ENCODE data around the gene SRPK2. TPM values are rescaled to one million over a fixed set of nuclear protein-coding genes. Genes with fewer than 3 reads are reported as not detected.
A peak's percentile ranks its signal among the peaks of the same experiment; 100 is the strongest.
"Not testable (repeated sequence)": the region's sequence is repeated elsewhere in the genome, so short reads cannot be mapped to it uniquely, and the experiment has no call there.

SRPK2 gene
- total RNA-seq = 26.7 and 27.6 TPM in 2 replicates

DNA sequence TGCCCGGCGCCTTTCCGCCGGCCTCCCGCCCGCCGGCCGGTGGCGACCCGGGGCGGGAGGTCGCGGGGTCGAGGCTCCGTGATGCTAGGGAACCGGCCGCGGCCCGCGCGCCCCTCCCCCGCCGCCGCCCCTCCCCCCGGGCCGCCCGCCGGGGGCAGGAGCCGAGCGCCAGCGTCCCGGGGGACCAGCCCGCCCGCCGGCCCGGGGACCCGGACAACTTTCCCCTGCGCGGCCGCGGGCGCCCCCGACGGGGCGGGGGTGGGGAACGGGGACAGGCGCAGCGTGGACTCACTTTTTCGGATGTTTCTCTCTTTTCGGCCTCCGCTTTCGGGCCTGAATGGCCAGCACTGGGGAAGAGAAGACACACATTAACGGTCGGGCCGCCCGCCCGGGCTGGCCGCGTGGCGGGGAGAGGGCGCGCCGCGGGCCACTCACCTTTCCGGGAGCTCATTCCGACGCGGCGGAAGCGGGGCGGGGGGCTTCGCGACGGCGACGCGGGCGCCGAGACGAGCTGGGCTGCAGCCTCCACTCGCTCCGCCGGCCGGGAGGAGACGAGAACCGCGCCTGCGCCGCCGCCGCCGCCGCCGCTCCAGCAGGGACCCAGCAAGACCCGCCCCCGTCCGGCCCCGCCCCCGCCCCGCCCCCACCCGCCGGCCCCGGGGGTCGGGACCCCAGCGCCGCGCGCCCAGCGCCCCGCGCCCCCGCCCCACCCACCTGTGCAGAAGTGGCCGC, at the start of gene SRPK2:
TSS of gene SRPK2 (minus strand) at position 566 of the 732 bp plus-strand sequence.
- no peak for DNase-seq (ENCODE audit: low read depth)
- peak within 1 kb of the TSS; percentile 83 for H3K4me3 ChIP-seq (ENCODE audit: low read depth, low read length)
- TF ChIP-seq, protein P1, sequence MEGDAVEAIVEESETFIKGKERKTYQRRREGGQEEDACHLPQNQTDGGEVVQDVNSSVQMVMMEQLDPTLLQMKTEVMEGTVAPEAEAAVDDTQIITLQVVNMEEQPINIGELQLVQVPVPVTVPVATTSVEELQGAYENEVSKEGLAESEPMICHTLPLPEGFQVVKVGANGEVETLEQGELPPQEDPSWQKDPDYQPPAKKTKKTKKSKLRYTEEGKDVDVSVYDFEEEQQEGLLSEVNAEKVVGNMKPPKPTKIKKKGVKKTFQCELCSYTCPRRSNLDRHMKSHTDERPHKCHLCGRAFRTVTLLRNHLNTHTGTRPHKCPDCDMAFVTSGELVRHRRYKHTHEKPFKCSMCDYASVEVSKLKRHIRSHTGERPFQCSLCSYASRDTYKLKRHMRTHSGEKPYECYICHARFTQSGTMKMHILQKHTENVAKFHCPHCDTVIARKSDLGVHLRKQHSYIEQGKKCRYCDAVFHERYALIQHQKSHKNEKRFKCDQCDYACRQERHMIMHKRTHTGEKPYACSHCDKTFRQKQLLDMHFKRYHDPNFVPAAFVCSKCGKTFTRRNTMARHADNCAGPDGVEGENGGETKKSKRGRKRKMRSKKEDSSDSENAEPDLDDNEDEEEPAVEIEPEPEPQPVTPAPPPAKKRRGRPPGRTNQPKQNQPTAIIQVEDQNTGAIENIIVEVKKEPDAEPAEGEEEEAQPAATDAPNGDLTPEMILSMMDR (conservative IDR thresholded peaks at IDR 0.05; ENCODE audit: low read depth, low read length) = no peak

DNA sequence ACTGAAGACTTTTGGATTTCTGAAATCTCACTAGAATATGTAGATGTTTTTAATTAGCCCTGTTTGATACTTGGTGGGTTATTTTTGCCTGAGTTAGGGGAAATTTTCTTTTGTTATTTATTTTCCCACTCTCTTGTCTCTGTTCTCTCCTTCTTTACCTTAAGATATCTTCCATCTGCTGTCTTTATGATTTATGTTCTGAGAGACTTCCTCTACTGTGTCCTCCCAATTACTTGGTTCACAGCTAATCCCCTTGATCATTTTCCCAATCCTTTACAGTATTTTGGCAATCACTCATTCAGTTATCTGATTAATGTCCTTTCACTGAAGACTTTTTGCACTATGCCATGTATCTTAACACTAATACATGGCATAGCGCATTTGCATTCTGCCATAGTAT, 49.5 kb upstream of the SRPK2 start:
- H3K4me3 ChIP-seq (ENCODE audit: low read depth, low read length) = no peak overlapping the region
- no peak for DNase-seq (ENCODE audit: low read depth)
- TF ChIP-seq, protein P1 (conservative IDR thresholded peaks at IDR 0.05; ENCODE audit: low read depth, low read length) = no peak

DNA sequence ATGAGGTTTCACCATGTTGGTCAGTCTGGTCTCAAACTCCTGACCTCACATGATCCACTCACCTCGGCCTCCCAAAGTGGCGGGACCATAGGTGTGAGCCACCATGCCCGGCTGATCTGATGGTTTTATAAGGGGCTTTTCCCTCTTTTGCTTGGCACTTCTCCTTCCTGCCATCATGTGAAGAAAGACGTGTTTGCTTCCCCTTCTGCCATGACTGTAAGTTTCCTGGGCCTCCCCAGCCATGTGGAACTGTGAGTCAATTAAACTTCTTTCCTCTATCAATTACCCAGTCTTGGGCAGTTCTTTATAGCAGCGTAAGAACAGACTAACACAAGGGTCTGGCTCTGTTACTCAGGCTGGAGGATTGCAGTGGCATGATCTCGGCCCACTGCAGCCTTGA, 48.6 kb upstream of the SRPK2 start:
- not testable (repeated sequence) for H3K4me3 ChIP-seq (ENCODE audit: low read depth, low read length)

DNA sequence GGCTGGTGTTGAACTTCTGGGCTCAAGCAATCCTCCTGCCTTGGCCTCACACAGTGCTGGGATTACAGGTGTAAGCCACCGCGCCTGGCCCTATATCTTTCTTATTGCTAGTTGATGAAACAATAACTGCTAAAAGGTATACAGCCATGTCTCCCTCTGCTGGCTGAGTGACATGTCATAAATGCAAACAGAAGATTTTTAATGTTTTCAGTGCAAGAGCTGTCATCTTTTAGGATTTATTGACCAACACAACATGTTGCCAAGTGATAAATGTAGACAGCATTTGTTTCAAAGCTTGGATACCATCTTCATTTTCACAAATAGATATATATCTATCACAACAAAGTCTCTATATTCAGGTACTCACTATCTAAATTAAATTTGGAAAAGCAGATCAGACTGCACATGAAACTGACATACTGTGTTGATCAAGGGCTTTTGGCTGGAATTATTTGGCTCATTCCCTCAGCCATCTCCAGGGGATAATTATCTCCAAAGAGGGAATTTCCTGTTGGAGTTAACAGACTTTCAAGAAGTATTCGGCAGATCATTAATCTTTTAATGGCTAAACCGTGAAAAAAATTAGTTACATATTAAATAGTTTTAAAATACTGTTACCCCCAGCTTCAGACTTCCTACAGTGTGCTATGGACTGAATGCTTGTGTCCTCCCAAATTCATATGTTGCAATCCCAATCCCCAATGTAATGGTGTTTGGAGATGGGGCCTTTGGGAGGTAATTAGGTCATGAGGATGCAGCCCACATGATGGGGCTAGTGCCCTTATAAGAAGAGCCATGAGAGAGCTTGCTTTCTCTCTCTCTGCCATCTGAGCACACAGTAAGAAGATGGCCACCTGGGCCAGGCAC, 41.3 kb upstream of the SRPK2 start:
- peak; percentile 75 for DNase-seq (ENCODE audit: low read depth)
- TF ChIP-seq, protein P1 (conservative IDR thresholded peaks at IDR 0.05; ENCODE audit: low read depth, low read length) = peak; percentile 58
- H3K4me3 ChIP-seq (ENCODE audit: low read depth, low read length) = no peak overlapping the region

More for the DNA sequence above, 48.6 kb upstream of the SRPK2 start:
- not testable (repeated sequence) for DNase-seq (ENCODE audit: low read depth)

DNA sequence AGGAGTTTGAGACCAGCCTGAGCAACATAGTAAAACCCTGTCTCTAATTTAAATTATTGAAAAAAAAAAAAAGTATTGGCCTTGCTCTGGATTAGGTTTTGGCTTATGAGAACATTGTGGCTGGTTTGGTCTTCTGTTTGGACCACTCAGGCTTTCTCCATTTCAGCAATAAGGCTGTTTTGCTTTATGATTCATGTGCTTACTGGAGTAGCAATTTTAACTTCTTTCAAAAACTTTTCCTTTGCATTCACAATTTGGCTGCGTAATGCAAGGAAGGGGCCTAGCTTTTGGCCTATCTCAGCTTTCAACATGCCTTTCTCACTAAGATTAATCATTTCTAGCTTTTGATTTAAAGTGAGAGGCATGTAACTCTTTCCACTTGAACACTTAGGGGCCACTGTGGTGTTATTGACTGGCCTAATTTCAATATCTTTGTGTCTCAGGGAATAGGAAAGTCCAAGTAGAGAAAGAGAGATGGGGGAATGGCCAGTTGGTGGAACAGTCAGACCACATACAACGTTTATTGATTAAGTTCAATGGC, 38.0 kb upstream of the SRPK2 start:
- peak; percentile 7 for DNase-seq (ENCODE audit: low read depth)
- H3K4me3 ChIP-seq (ENCODE audit: low read depth, low read length) = no peak overlapping the region
- TF ChIP-seq, protein P1 (conservative IDR thresholded peaks at IDR 0.05; ENCODE audit: low read depth, low read length) = no peak

DNA sequence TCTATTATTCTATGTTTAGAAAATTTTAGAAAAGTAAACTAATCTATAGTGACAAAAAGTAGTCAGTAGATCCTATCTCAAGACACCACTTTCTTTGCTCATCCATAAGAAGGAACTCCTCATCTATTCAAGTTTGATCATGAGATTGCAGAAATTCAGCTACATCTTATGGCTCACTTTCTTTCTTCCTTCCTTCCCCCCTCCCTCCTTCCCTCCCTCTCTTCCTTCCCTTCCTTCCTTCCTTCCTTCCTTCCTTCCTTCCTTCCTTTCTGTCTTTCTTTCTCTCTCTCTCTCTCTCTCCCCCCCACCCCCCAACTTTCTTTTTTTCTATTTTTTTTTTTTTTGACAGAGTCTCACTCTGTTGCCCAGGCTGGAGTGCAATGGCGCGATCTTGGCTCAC, 35.3 kb upstream of the SRPK2 start:
- H3K4me3 ChIP-seq (ENCODE audit: low read depth, low read length) = no peak overlapping the region
- TF ChIP-seq, protein P1 (conservative IDR thresholded peaks at IDR 0.05; ENCODE audit: low read depth, low read length) = no peak
- DNase-seq (ENCODE audit: low read depth) = no peak

DNA sequence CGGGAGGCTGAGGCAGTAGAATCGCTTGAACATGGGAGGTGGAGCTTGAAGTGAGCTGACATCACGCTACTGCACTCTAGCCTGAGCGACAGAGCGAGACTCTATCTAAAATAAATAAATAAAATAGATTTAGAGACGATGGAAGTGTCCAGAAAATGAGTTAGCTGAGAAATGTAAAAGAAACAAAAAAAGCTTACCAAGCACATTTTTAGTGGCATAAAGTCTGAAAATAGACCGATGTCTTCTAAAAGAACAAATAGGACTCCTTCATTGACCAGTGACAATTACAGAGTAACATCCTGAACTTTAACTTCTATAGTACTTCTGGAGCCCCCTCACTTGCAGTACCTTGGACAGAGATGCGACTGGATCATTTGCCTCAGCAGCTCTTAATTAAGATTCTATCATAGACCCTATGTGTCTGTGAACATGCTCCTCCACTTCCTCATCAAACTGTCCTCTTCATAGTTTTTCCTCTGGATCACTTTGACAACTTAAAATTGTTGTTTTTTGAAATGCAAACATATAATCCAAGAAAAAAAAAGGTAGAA, 25.2 kb upstream of the SRPK2 start:
- TF ChIP-seq, protein P1 (conservative IDR thresholded peaks at IDR 0.05; ENCODE audit: low read depth, low read length) = no peak
- no peak overlapping the region for H3K4me3 ChIP-seq (ENCODE audit: low read depth, low read length)
- no peak for DNase-seq (ENCODE audit: low read depth)

DNA sequence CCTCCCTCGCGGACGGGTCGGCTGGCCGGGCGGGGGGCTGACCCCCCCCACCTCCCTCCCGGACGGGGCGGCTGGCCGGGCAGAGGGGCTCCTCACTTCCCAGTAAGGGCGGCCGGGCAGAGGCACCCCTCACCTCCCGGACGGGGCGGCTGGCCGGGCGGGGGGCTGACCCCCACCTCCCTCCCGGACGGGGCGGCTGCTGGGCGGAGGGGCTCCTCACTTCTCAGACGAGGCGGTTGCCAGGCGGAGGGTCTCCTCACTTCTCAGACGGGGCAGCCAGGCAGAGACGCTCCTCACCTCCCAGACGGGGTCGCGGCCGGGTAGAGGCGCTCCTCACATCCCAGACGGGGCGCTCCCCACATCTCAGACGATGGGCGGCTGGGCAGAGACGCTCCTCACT, 22.1 kb upstream of the SRPK2 start:
- H3K4me3 ChIP-seq (ENCODE audit: low read depth, low read length); DNase-seq (ENCODE audit: low read depth): not testable (repeated sequence)

DNA sequence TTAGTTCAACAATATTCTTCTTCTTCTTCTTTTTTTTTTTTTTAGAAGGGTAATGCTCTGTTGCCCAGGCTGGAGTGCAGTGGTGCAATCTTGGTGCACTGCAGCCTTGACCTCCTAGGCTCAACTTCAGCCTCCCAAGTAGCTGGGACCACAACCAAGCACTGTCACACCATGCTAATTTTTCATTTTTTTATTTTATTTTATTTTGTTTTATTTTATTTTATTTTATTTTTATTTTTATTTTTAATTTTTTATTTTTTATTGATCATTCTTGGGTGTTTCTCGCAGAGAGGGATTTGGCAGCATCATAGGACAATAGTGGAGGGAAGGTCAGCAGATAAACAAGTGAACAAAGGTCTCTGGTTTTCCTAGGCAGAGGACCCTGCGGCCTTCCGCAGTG, 21.1 kb upstream of the SRPK2 start:
- not testable (repeated sequence) for H3K4me3 ChIP-seq (ENCODE audit: low read depth, low read length); DNase-seq (ENCODE audit: low read depth)

Measured in epithelial cell of proximal tubule (primary cell).